Heart left ventricle (tissue), 13 donors: ENCODE results near the gene CASK.

Experiments
- POLR2A ChIP-seq, 2 donors: fragments of 450-650 bp; IDR thresholded peaks; one replicate each; pipeline ENCODE4 v1.6.1; 2017; ENCODE audit warnings: antibody characterized with exemption in 2 of 2, mild to moderate bottlenecking in 2 of 2, moderate library complexity in 2 of 2
- TF ChIP-seq, protein P1 (sequence below), 12 donors: fragments of 200-600 bp; sonication (generic) in 4 of 12; IDR thresholded peaks; one replicate each; pipeline versions ENCODE4 v1.5.0 to v1.8.0; 2018 to 2022; ENCODE audit warnings: antibody characterized with exemption in 12 of 12, mild to moderate bottlenecking in 5 of 12
- donor health status: ischemic (EF 13 %, LVEDD 7.1; RV severe dilation, severe dysfunction).
- donor health status: DM: no; HTN: yes; CAD: no.
- donor health status: DM: no; HTN: no; CAD: no.
- donor health status: ischemic (EF 25% LVEDD 6.9; RV normal size, moderate dysfunction).
- donor health status: ischemic (EF 25% LVEDD 5.7; RV mildly dilated, moderate dysfunction).
- donor health status: ischemic (EF 35%, LVEDD 5.7; RV mildly dilated, moderate dysfunction).
- donor health status: nonischemic (EF 11% LVEDD 7.7; RV severe dilation, severe dysfunction).
- donor health status: DM: yes; HTN: yes; CAD: no.
- donor health status: PGD.
- donor health status: ischemic (EF 29% LVEDD 5.4; RV normal size, mild dysfunction).
- donor health status: nonischemic (EF 23%, LVEDD 6.1; RV moderate dilation, normal function).

GRCh38 chrX:41621222-41621723 lies 302.1 kb downstream of the CASK start:
- TF ChIP-seq, protein P1, sequence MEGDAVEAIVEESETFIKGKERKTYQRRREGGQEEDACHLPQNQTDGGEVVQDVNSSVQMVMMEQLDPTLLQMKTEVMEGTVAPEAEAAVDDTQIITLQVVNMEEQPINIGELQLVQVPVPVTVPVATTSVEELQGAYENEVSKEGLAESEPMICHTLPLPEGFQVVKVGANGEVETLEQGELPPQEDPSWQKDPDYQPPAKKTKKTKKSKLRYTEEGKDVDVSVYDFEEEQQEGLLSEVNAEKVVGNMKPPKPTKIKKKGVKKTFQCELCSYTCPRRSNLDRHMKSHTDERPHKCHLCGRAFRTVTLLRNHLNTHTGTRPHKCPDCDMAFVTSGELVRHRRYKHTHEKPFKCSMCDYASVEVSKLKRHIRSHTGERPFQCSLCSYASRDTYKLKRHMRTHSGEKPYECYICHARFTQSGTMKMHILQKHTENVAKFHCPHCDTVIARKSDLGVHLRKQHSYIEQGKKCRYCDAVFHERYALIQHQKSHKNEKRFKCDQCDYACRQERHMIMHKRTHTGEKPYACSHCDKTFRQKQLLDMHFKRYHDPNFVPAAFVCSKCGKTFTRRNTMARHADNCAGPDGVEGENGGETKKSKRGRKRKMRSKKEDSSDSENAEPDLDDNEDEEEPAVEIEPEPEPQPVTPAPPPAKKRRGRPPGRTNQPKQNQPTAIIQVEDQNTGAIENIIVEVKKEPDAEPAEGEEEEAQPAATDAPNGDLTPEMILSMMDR (IDR thresholded peaks at IDR 0.05), result no peak
- no peak for TF ChIP-seq POLR2A (IDR thresholded peaks at IDR 0.05)
